Measurements from ENCODE around the gene AFF3. TPM values are rescaled to one million over a fixed set of nuclear protein-coding genes. Genes with fewer than 3 reads are reported as not detected.

The AFF3 gene
- total RNA-seq, 1 experiment from 2014 or later: 0.22 TPM

GRCh38 chr2:99509387-99509786 lies 633.0 kb downstream of the AFF3 start:
- no peak overlapping the region for H3K9ac ChIP-seq (ENCODE audit: extremely low read depth, insufficient read length, low read length)
- Mint-ChIP-seq H3K27me3 (ENCODE audit: low read depth) (no peaks in the 10 kb centered on the region; the same call in 1 of the 2 replicates), H3K27ac (no peak overlapping the region), H3K4me1 (peaks cover 0 to 2% of the 10 kb centered on the region in 2 experiments; a peak in 1 of 4 replicates), H3K9me3 (no peaks in the 10 kb centered on the region), H3K36me3 (ENCODE audit: insufficient read depth in 1 of 3, low read depth in 3 of 3) (no peaks in the 10 kb centered on the region), H3K4me3 (no peak overlapping the region)
- no peak overlapping the region for H4K5ac ChIP-seq (ENCODE audit: insufficient read length, low read depth, low read length)
- no peak overlapping the region for H4K91ac ChIP-seq (ENCODE audit: insufficient read length, low read depth, low read length)
- no peak overlapping the region for H2AFZ ChIP-seq (ENCODE audit: low read length)
- H3K79me1 ChIP-seq (ENCODE audit: insufficient read depth, low read depth, low read length, poor library complexity, severe bottlenecking): no peaks in the 10 kb centered on the region
- WGBS (ENCODE audit: extremely low coverage, insufficient read length, low lambda C conversion rate): no CpG with 5 or more reads among the region's 4 CpGs
- H3K23me2 ChIP-seq (ENCODE audit: insufficient read length, low read depth, low read length, poor library complexity, severe bottlenecking): no peaks in the 10 kb centered on the region
- no peak overlapping the region for H2BK120ac ChIP-seq (ENCODE audit: low read depth, low read length, poor library complexity, severe bottlenecking)
- no peak overlapping the region for H3K14ac ChIP-seq (ENCODE audit: insufficient read depth, low read length)
- H3K79me2 ChIP-seq (ENCODE audit: insufficient read depth, low read length): no peaks in the 10 kb centered on the region
- no peaks in the 10 kb centered on the region for H3K9me3 ChIP-seq (ENCODE audit: control insufficient read depth, low read depth, low read length)
- no peak overlapping the region for H2BK20ac ChIP-seq (ENCODE audit: low read depth, low read length, poor library complexity, severe bottlenecking)
- H4K20me1 ChIP-seq (ENCODE audit: control insufficient read depth, insufficient read depth, insufficient read length): no peaks in the 10 kb centered on the region
- no peak overlapping the region for H3T11ph ChIP-seq (ENCODE audit: low read length)
- no peak for DNase-seq
- no peak overlapping the region for H3K23ac ChIP-seq (ENCODE audit: insufficient read length, low read depth, low read length)
- no peak overlapping the region for H3K56ac ChIP-seq (ENCODE audit: insufficient read length, low read depth, low read length)
- H2BK12ac ChIP-seq (ENCODE audit: insufficient read length, low read depth, low read length): no peak overlapping the region
- no peaks in the 10 kb centered on the region for H3K4me1 ChIP-seq (ENCODE audit: insufficient read depth, low read length)
- no peak overlapping the region for H2AK5ac ChIP-seq (ENCODE audit: insufficient read length, low read length)
- no peak overlapping the region for H2BK15ac ChIP-seq (ENCODE audit: low read depth, low read length)
- H3K27me3 ChIP-seq (ENCODE audit: insufficient read depth, low read length): no peaks in the 10 kb centered on the region
- no peak for TF ChIP-seq CTCF (conservative IDR thresholded peaks at IDR 0.05)
- H3K4me2 ChIP-seq (ENCODE audit: insufficient read depth, insufficient read length, low read length): no peak overlapping the region
- H3K18ac ChIP-seq (ENCODE audit: insufficient read length, low read depth, low read length): no peak overlapping the region
- H4K8ac ChIP-seq (replicated peaks; ENCODE audit: insufficient read length, low read depth, low read length): no peak overlapping the region
- no peak overlapping the region for H3K27ac ChIP-seq (ENCODE audit: insufficient read length, low read depth, low read length)
- no peak overlapping the region for H2BK5ac ChIP-seq (ENCODE audit: insufficient read length, low read length)
- no peak overlapping the region for H3K4ac ChIP-seq (ENCODE audit: low read depth, low read length)
